Ishikawa (cell line): ENCODE measurements around the gene USH1G.

Experiments
- CEBPB ChIP-seq: IDR thresholded peaks from 2 replicates; pipeline ENCODE4 v1.6.1; 2012
- CREB1 ChIP-seq: IDR thresholded peaks from 2 replicates; pipeline ENCODE4 v1.6.1; 2012; ENCODE audit warnings: low read depth
- EGR1 ChIP-seq: IDR thresholded peaks from 2 replicates; pipeline ENCODE4 v1.6.1; 2012
- EP300 ChIP-seq: IDR thresholded peaks from 2 replicates; pipeline ENCODE4 v1.6.1; 2012; ENCODE audit warnings: borderline replicate concordance
- FOXM1 ChIP-seq: IDR thresholded peaks from 2 replicates; pipeline ENCODE4 v1.6.1; 2012; ENCODE audit warnings: low read depth, borderline replicate concordance
- NFIC ChIP-seq: IDR thresholded peaks from 2 replicates; pipeline ENCODE4 v1.6.1; 2012
- RAD21 ChIP-seq: IDR thresholded peaks from 2 replicates; pipeline ENCODE4 v1.6.1; 2012; ENCODE audit warnings: low read depth
- TAF1 ChIP-seq: IDR thresholded peaks from 2 replicates; pipeline ENCODE4 v1.6.1; 2012; ENCODE audit warnings: low read depth, mild to moderate bottlenecking
- TCF12 ChIP-seq: IDR thresholded peaks from 2 replicates; pipeline ENCODE4 v1.6.1; 2012; ENCODE audit warnings: low read depth
- TEAD4 ChIP-seq: IDR thresholded peaks from 2 replicates; pipeline ENCODE4 v1.6.1; 2012
- YY1 ChIP-seq: IDR thresholded peaks from 2 replicates; pipeline ENCODE4 v1.6.1; 2012; ENCODE audit warnings: low read depth
- ZBTB7A ChIP-seq: IDR thresholded peaks from 2 replicates; pipeline ENCODE4 v1.6.1; 2012; ENCODE audit warnings: low read depth
- TF ChIP-seq, protein P1 (sequence below): IDR thresholded peaks from 2 replicates; pipeline ENCODE4 v1.6.1; 2012
- TF ChIP-seq, protein P2 (sequence below): IDR thresholded peaks from 2 replicates; pipeline ENCODE4 v1.6.1; 2012
- TF ChIP-seq, protein P3 (sequence below): IDR thresholded peaks from 2 replicates; pipeline ENCODE4 v1.6.1; 2012; ENCODE audit warnings: low read depth, mild to moderate bottlenecking

USH1G gene

DNA sequence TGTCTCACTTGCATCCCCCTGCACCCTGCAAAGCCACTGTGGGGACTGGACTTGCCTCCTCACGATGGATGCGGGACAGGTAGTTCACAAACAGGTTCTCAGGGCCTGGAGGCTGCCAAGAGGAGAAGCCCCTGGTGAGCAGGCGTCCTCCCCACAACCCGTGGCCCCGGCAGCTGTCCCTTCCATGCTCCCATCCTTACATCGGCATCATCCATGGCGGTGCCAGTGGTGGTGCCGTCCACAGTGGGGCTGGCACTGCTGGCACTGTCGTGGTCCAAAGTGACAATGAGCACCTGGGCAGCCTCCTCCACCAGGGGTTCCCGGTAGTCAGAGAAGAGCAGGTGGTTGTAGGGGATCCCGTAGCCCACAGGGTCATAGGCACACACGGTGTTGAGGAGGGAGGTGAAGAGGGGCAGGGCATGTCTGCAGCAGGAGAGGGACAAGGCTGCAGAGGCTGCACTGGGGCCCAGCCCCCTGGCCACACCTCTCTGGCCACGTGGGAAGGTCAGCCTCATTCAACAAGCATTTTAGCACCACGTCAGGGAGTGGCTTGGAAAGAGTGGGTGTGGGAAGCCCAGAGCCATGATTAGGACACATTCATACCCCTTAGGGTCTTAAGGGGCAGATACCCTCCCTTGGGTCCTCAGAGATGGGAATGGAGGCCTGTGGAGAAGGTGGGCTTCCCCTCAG is 36.9 kb upstream of the USH1G start:
- TF ChIP-seq, protein P1, sequence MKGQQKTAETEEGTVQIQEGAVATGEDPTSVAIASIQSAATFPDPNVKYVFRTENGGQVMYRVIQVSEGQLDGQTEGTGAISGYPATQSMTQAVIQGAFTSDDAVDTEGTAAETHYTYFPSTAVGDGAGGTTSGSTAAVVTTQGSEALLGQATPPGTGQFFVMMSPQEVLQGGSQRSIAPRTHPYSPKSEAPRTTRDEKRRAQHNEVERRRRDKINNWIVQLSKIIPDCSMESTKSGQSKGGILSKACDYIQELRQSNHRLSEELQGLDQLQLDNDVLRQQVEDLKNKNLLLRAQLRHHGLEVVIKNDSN = peak; percentile 82
- TF ChIP-seq, protein P2, sequence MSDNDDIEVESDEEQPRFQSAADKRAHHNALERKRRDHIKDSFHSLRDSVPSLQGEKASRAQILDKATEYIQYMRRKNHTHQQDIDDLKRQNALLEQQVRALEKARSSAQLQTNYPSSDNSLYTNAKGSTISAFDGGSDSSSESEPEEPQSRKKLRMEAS = 0 out of 2 replicates have a peak, but pooled peaks have one; percentile 27
- TF ChIP-seq, protein P3, sequence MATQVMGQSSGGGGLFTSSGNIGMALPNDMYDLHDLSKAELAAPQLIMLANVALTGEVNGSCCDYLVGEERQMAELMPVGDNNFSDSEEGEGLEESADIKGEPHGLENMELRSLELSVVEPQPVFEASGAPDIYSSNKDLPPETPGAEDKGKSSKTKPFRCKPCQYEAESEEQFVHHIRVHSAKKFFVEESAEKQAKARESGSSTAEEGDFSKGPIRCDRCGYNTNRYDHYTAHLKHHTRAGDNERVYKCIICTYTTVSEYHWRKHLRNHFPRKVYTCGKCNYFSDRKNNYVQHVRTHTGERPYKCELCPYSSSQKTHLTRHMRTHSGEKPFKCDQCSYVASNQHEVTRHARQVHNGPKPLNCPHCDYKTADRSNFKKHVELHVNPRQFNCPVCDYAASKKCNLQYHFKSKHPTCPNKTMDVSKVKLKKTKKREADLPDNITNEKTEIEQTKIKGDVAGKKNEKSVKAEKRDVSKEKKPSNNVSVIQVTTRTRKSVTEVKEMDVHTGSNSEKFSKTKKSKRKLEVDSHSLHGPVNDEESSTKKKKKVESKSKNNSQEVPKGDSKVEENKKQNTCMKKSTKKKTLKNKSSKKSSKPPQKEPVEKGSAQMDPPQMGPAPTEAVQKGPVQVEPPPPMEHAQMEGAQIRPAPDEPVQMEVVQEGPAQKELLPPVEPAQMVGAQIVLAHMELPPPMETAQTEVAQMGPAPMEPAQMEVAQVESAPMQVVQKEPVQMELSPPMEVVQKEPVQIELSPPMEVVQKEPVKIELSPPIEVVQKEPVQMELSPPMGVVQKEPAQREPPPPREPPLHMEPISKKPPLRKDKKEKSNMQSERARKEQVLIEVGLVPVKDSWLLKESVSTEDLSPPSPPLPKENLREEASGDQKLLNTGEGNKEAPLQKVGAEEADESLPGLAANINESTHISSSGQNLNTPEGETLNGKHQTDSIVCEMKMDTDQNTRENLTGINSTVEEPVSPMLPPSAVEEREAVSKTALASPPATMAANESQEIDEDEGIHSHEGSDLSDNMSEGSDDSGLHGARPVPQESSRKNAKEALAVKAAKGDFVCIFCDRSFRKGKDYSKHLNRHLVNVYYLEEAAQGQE = no peak

DNA sequence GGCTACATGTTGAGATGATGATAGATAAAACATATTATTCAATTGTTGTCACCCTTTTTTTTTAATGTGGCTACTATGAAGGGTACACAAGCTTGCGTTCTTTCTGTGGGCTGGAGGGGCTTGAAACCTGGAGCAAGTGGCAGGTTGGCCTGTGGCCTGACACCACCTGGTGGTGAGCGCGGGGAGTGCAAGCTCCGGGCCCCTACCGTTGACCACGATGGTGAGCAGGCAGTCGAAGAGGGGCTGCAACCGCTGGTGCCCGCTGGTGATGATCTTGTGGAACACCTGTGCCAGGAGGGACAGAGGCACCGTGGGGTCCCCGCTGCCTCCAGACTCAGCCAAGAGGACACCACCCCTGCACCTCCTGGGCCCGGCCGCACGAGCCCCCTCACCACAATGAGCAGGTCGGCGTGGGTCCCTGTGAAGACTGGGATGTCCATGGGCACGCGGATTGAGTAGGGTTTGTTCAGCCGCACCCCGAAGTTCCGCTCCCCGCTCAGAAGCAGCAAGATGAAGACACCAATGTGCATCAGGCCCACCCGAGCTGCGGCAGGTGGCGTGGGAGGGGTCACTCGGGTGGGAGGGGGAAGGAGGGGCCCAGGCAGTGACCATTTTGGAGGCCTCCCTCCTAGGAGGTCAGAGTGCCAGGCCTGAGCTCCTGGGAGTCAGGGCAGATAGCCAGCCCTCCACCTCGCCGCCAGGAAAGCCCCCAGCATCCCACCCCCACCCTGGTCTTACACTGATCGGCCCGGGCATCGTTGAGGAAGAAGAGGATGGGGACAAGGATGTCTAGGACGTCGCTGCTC is 35.1 kb upstream of the USH1G start:
- TF ChIP-seq RAD21 = peak; percentile 98
- no peak for TF ChIP-seq EGR1
- peak; percentile 74 for TF ChIP-seq ZBTB7A
- no peak for TF ChIP-seq NFIC
- TF ChIP-seq, protein P2 = peak; percentile 52; the same call in 1 of the 2 replicates
- TF ChIP-seq TCF12 = no peak
- TF ChIP-seq EP300 = no peak
- no peak for TF ChIP-seq FOXM1

DNA sequence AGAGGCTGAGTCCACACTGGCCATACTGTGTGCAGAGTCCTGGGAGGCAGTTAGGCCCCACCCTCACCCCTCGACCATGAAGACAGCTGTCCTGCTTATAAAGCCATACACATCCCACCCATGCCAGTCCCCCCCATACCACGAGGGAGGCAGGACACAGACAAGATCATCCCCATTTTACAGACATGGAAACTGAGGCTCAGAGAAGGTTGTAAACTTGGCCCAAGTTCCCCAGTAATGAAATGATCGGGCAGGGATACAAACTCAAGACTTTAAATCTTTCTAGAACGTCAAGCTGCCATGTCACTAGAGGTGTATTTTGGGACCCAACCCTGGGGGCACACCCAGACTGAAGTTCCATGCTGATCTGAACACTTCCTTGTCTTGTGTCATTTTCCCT is 33.0 kb upstream of the USH1G start:
- TF ChIP-seq, protein P3 = no peak
- TF ChIP-seq CEBPB = no peak
- TF ChIP-seq EP300 = no peak
- no peak for TF ChIP-seq NFIC
- TF ChIP-seq TAF1 = no peak

DNA sequence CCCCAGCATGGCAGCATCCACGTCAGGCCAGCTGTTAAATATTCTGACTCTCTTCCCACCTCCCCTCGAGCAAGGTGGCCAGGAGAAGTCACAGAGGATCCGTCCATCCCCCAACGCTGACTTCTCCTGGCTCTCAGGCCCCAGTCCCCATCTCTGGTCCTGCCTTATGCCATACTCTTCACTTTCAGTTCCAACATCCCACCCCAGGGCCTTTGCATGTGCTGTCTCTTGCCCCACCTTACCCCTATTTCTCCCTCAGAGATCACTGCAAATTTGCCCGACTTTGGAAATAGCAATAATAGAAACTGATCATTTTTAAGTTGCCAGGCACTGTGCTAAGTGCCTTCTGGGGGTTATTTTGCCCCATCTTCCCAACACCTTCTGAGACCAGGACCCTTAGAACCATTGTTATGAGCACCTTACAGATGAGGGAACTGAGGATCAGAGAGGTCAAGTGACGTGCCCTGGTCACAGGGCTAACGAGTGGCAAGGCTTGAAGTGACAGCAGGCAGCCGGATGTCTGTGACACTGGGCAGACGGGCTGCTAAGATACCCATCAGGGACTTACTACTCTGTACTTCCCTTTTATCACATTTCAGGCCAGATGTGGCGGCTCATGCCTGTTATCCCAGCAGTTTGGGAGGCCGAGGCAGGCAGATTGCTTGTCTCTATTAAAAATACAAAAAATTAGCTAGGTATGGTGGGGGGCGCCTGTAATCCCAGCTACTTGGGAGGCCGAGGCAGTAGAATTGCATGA is 31.8 kb upstream of the USH1G start:
- no peak for TF ChIP-seq FOXM1
- TF ChIP-seq EP300 = no peak
- TF ChIP-seq EGR1 = no peak

DNA sequence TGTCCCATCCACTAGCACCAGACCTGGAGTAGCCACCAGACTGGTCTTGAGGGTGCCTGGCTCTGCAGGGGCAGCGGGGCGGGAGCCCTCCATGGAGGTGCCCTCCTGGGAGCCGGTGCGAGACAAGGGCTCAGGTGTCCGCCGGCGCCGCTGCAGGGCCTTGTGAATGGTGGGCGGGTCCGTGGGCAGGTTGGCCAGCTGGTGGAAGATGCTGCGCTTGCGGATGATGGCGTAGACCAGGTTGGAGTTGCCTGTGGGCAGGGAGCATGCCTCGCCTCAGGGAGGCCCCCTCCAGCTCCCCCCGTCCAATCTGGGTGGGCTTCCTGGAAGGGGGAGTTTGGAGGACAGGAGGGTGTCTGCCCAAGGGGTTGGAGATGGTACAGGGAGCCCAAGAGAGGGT is 31.1 kb upstream of the USH1G start:
- TF ChIP-seq YY1 (no peak), CEBPB (no peak), TAF1 (no peak), NFIC (no peak), RAD21 (no peak), ZBTB7A (no peak), FOXM1 (no peak), TEAD4 (no peak), EP300 (no peak), CREB1 (no peak)
- TF ChIP-seq, protein P1 = no peak
- TF ChIP-seq, protein P2 = no peak
